Activated T-cell treated with anti-CD3 and anti-CD28 coated beads for 1 hour (primary cell): ENCODE results near the gene BTRC.

Experiments
- DNase-seq: peaks from one replicate; pipeline ENCODE4 v3.0.0-alpha.2; 2020; ENCODE audit warnings: low read depth

The BTRC gene

DNA sequence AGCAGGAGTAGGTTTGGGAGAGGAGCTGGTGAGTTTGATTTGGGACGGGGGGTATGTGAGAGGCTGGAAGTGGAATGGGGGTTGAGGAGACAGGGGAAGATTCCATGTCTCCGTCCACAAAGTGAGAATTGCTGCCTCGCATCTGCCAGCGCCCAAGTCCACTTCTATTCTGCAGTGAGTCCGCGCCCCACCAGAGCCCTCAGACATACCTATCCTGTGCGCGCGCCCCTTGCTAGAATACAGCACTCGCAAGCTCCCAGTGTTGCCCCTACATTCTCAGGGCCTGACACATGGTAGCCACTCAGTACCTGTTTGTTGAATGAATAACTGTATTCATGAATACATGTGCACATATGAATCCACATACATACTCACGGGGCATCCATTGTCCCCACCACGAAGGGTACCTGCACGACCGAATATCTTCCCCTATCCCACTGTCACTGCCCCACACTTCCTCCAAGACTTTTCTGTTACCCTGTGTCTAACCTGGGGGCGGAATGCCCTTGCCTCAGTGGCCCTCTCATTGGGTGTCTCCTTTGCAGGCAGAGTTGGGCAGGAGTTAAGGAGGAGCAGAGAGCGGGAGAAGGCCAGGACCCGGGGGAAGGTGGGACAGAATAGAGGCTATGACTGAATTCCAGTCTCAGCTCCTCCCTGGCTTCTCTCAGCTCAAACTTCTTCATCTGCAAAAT is 214.2 kb downstream of the BTRC start:
- DNase-seq = no peak

- no peak for DNase-seq
Measured at GRCh38 chr10:101569323-101569621, 215.3 kb downstream of the BTRC start.

DNA sequence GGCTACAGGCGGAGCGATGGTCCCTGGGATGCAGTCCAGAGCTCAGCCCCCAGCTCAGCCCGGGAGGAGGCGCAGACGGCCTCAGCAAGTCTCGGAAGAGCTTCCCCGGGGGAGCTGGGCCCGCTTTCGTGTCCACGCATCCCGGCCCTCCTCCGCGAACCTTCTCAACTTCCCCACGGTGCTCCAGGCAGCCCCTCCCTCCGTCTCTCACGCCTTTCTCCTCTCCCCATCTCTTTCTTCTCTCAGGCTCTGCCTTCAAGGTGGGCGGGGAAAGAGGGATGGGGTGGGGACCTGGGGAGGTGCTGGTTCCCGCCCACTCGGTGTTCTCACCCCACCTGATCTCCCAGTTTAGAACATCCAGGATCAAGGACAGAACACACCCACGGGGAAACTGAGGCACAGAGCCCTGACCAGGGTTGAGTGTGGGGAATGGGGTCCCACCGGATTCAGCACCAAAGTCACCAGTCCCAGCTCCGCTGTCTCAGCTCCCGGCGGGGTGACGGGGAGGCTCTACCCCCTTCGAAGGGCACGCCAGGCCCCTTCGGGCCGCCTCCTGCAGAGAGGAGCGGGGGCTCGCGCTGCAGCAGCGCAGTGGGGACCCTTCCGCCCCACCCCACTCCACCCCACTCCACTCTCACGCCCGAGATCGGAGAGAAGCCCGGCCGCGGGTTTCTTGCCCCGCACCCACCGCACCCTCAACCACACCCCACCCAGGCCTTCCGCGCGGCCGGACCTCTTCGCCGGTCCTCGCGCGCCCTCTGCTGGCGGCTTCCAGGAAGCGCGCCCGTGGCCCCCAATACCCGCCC is 215.9 kb downstream of the BTRC start:
- peak; percentile 72 for DNase-seq

- no peak for DNase-seq
Measured at GRCh38 chr10:101570428-101571270, 216.7 kb downstream of the BTRC start.

DNA sequence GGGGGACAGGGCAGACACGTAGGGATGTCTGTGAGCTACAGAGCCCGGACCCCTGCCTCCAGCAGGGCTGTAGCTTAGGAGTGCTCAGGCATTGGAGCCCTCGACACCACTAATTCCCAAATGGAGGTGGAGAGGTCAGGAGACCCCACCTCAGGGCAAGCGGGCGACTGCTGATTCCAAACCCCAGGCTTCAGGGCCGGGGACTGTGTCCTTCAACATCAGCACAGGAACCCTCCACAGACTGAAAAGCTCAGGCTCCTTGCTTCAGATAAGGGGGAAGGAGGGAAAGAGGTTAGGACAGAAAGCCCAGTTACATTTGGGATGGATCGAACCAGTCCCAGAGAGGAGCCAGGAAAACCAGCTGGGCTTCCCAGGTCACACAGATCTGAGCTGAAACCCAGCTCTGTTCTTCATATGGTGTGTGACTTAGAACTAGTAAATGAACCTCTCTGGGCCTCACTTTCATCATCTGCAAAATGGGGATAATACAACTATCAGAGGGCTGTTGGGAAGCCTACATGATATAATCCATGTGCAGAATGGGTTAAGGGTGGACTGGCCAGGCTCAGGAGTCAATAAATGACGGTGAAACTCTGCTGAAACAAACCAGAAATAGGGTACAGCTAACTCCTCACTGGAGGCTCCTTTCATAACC is 217.4 kb downstream of the BTRC start:
- DNase-seq = no peak

DNA sequence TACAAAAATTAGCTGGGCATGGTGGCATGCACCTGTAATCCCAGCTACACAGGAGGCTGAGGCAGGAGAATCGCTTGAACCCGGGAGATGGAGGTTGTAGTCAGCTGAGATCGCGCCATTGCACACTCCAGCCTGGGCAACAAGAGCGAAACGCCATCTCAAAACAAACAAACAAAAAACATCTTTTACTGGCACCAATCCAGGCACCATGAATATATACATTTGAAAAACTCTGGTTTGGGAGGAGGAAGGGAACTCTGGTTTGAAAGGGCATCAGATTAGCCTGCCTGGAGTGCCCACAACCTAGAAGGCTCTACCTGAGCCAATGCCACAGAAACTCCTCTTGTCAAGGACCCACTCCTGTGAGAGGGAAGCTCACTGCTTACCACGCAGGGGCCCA is 218.2 kb downstream of the BTRC start:
- DNase-seq = no peak

GRCh38 chr10:101572785-101573184 is 218.8 kb downstream of the BTRC start:
- DNase-seq = no peak

- DNase-seq = no peak
Measured at GRCh38 chr10:101573885-101574753, 220.2 kb downstream of the BTRC start.

DNA sequence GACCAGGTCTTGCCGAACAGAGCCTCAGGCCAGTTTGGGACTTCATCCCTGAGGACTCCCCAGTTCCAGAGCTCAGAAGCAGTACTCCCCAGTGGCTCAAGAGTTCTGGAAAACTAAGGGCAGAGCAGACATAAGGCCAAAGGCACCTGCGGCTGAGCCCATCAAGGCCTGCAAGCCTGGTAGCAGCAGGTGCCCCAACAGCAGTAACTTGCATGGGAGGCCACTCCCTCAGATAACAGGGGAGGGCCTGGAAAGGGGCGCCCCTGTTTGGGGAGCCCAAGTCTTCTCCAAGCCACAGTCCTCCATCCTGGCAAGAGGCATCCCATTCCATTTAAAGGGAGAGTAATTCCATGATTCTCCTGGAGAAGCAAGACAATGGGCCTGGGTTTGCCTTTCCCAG is 221.1 kb downstream of the BTRC start:
- no peak for DNase-seq

DNA sequence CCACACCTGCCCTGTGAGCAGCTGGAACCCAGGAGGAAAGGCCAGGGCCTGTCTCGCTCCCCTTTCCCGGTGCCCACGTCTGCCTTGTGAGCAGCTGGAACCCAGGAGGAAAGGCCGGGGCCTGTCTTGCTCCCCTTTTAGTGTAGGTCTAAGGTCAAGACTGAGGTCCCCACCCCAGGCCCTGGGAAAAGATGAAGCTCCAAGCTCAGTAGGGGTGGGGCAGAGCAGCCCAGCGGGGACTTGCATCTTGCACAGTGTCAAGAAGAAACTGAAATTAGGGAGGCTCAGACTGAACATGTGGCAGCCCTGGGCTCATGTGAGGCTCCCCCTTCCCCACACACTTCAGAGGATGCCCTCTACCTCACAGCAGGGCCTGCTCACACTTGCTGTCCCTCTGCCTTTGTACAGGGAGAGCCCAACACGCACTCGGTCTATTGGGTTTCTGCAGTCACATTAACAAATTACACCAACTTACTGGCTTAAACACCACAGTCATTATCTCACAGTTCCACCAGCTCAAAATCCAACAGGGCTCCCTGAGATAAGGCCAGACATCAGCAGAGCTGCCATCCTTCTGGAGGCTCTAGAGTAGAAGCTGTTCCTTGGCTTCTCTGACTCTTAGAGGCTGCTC is 221.7 kb downstream of the BTRC start:
- no peak for DNase-seq

GRCh38 chr10:101576211-101576863 is 222.4 kb downstream of the BTRC start:
- no peak for DNase-seq

DNA sequence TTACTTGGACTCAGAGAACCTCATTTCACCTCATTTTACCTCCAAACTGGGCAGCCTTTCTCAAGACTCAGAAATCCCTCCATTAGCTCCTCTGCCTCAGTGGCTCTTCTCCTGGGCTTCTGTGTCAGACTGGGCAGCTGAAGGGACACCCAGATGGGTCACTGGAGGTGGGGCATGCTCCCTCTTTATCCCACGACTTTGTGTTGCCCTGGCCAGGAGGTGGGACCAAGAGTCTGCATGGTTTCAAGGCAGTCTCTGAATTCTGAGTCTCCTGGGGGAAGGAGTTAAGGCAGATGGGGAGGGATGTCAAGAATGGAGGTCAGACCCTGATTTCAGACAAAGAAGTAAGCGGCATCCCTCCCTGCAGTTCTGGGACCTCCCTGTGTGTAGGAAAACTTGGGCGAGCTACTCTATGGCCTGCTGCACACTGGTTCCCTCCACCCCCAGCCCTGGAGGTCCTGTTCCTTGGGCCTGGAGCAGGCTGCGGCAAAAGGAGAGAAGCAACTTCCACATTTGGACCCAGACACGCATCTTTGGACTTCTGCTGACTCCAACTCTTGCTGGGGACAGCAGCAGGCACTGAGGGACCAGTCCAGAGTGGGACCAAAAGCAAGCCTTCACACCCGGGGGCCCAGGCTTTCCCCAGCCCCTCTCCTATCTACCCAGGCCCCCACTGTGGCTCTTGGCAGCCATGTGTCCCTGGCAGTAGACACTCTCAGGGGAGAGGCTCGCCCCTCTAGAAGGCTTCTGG is 223.3 kb downstream of the BTRC start:
- no peak for DNase-seq

- DNase-seq = no peak
Measured at GRCh38 chr10:101578192-101578591, 224.2 kb downstream of the BTRC start.

DNA sequence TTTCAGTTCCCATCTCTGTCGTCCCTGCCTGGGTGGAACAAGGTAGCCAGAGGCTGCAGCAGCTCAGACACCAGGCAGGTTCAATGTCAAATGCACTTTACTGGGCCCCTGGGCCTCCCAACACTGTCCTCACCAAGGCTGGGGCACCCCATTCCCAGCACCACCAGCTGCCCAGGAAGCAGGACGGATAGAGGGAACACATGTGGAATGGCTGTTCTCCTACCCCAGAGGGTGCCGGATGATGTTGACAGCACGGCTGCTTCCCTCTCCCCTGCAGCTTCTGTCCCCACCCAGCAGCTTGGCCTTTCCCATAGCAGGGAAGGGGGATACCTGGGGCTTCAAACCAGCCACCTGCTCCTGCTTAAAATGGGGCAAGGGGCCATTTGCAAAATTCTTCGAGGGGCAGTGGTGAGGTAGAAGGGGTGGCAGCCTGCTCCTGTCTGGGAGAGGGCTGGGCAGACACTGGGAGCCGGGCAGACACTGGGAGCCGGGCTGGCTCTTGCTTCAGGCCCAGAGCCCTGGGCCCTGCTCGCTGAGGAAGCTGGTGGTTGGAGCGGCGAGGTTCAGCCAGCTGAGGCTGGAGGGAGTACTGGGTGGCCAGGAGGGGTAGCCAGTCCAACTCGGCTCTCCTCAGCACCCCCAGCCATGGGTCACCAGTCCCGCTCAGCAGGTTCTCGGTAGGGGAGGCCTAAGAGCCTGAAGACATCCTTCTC is 225.0 kb downstream of the BTRC start:
- no peak for DNase-seq

- DNase-seq = no peak
Measured at GRCh38 chr10:101579516-101579870, 225.5 kb downstream of the BTRC start.

GRCh38 chr10:101580486-101581399 is 226.8 kb downstream of the BTRC start:
- DNase-seq = no peak

- DNase-seq = no peak
Measured at GRCh38 chr10:101585841-101586240, 231.9 kb downstream of the BTRC start.
